Upper lobe of right lung (tissue), 1 donor: ENCODE data around the gene HOXC9. TPM values are rescaled to one million over a fixed set of nuclear protein-coding genes. Genes with fewer than 3 reads are reported as not detected.

ENCODE experiments used
- ATAC-seq: fragments of 200-7000 bp; cut with Tn5 transposase; one replicate; pipeline ENCODE4 v1.9.1; 2020; ENCODE audit warnings: mild to moderate bottlenecking, moderate library complexity
- DNase-seq: peaks from one replicate; pipeline ENCODE4 v3.0.0-alpha.2; 2020
- H3K27ac ChIP-seq: fragments of 200-600 bp; one replicate; pipeline ENCODE4 v1.8.0; 2022
- H3K27me3 ChIP-seq: fragments of 200-600 bp; one replicate; pipeline ENCODE4 v1.8.0; 2022; ENCODE audit warnings: mild to moderate bottlenecking
- H3K36me3 ChIP-seq: fragments of 200-600 bp; one replicate; pipeline ENCODE4 v1.8.0; 2022
- H3K4me1 ChIP-seq: fragments of 200-600 bp; one replicate; pipeline ENCODE4 v1.8.0; 2022
- H3K4me3 ChIP-seq: fragments of 200-600 bp; one replicate; pipeline ENCODE4 v1.8.0; 2022; ENCODE audit warnings: mild to moderate bottlenecking
- H3K9me3 ChIP-seq: fragments of 200-600 bp; one replicate; pipeline ENCODE4 v1.8.0; 2022
- intact Hi-C: fragments of 100-400 bp; cut with DNase I; formaldehyde crosslinking; loops from one replicate; pipeline ENCODE4 v1.11.0; 2022
- total RNA-seq: library from RNA; stranded (reverse); fragmentation: NEBNext Ultra II Directional; extraction: Animal tissue kit (Norgen Biotek cat#: 25700); gene quantifications from one replicate; pipeline ENCODE4 v1.2.1, GENCODE V29; 2021
- TF ChIP-seq, protein P1 (sequence below): fragments of 200-600 bp; IDR thresholded peaks from one replicate; pipeline ENCODE4 v1.8.0; 2022; ENCODE audit warnings: antibody characterized with exemption
- donor health status: DM: no; HTN: yes; CAD: no; lungs with severe emphysema.

HOXC9 gene
- total RNA-seq, 1 donor from 2014 or later = 0.61 TPM

- ATAC-seq (no peak), DNase-seq (no peak)
- Histone ChIP-seq H3K27me3 (peaks cover 100% of the 10 kb centered on the region), H3K27ac (no peak overlapping the region), H3K36me3 (no peaks in the 10 kb centered on the region), H3K4me1 (peaks cover 28% of the 10 kb centered on the region), H3K9me3 (no peaks in the 10 kb centered on the region), H3K4me3 (no peak overlapping the region)
- intact Hi-C loops = no loop called here
- TF ChIP-seq, protein P1, sequence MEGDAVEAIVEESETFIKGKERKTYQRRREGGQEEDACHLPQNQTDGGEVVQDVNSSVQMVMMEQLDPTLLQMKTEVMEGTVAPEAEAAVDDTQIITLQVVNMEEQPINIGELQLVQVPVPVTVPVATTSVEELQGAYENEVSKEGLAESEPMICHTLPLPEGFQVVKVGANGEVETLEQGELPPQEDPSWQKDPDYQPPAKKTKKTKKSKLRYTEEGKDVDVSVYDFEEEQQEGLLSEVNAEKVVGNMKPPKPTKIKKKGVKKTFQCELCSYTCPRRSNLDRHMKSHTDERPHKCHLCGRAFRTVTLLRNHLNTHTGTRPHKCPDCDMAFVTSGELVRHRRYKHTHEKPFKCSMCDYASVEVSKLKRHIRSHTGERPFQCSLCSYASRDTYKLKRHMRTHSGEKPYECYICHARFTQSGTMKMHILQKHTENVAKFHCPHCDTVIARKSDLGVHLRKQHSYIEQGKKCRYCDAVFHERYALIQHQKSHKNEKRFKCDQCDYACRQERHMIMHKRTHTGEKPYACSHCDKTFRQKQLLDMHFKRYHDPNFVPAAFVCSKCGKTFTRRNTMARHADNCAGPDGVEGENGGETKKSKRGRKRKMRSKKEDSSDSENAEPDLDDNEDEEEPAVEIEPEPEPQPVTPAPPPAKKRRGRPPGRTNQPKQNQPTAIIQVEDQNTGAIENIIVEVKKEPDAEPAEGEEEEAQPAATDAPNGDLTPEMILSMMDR = no peak
These were observed 7.5 kb upstream of the HOXC9 start for GRCh38 chr12:53992377-53992889.

GRCh38 chr12:53993162-53994008 lies 6.6 kb upstream of the HOXC9 start:
- TF ChIP-seq, protein P1 = no peak
- H3K9me3 ChIP-seq = no peaks in the 10 kb centered on the region
- H3K27ac ChIP-seq = no peak overlapping the region
- no peaks in the 10 kb centered on the region for H3K36me3 ChIP-seq
- H3K4me1 ChIP-seq = peaks cover 28% of the 10 kb centered on the region
- peaks cover 100% of the 10 kb centered on the region for H3K27me3 ChIP-seq
- no peak for ATAC-seq
- H3K4me3 ChIP-seq = no peak overlapping the region
- intact Hi-C loops = no loop called here
- no peak for DNase-seq

GRCh38 chr12:53994009-53994263 lies 6.0 kb upstream of the HOXC9 start:
- Histone ChIP-seq H3K27ac (no peak overlapping the region), H3K27me3 (peaks cover 100% of the 10 kb centered on the region), H3K4me3 (no peak overlapping the region), H3K9me3 (no peaks in the 10 kb centered on the region), H3K36me3 (no peaks in the 10 kb centered on the region), H3K4me1 (peaks cover 28% of the 10 kb centered on the region)
- ATAC-seq (no peak), DNase-seq (no peak)
- intact Hi-C loops = no loop called here
- TF ChIP-seq, protein P1 = no peak

GRCh38 chr12:53994264-53995001 lies 5.5 kb upstream of the HOXC9 start:
- Histone ChIP-seq H3K36me3 (no peaks in the 10 kb centered on the region), H3K4me1 (peaks cover 23% of the 10 kb centered on the region), H3K27ac (no peak overlapping the region), H3K4me3 (no peak overlapping the region), H3K27me3 (peaks cover 100% of the 10 kb centered on the region), H3K9me3 (no peaks in the 10 kb centered on the region)
- no peak for DNase-seq
- TF ChIP-seq, protein P1 = no peak
- intact Hi-C loops = no loop called here
- ATAC-seq = no peak

GRCh38 chr12:53995002-53995377 lies 5.0 kb upstream of the HOXC9 start:
- no peak for ATAC-seq

More at GRCh38 chr12:53995002-53995377, 5.0 kb upstream of the HOXC9 start:
- Histone ChIP-seq H3K4me3 (peak overlapping the region; percentile 52), H3K27ac (no peak overlapping the region), H3K4me1 (peaks cover 21% of the 10 kb centered on the region), H3K9me3 (no peaks in the 10 kb centered on the region), H3K36me3 (no peaks in the 10 kb centered on the region), H3K27me3 (peaks cover 100% of the 10 kb centered on the region)
- DNase-seq = no peak
- TF ChIP-seq, protein P1 = no peak
- intact Hi-C loops = no loop called here
